ENCODE measurements around the gene PHF24. TPM values are rescaled to one million over a fixed set of nuclear protein-coding genes. Genes with fewer than 3 reads are reported as not detected.

The PHF24 gene
- total and polyA plus RNA-seq, 2 of the 4 experiments (the other 2 are of a cell fraction) = 0.02 TPM; not detected in 1

DNA sequence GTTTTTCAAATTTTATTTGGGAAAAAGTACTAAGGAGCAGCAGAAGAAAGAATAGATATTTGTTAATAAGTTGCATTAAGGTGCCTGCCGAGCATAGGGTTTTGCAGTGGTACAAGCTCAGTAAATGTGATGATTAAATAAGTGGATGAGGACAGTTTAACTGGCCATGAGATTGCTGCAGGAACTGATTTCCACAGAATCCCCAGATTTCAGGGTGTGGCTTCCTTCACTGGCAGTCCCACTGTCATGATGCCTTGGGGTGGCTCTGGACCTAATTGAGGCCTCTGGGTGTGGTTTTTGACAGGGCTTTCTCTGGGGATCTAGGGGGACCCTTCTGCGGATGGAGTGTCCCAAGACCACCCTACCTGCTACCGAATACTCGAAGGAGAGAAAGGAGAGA is 1.4 kb downstream of the PHF24 start:
- Histone ChIP-seq H2AK5ac (ENCODE audit: low read depth, low read length) (no peak overlapping the region), H4K8ac (ENCODE audit: low read depth in 2 of 2, low read length in 2 of 2) (no peak overlapping the region), H3K79me1 (ENCODE audit: low read depth in 1 of 2, low read length in 2 of 2) (no peaks in the 10 kb centered on the region), H3K36me3 (ENCODE audit: control insufficient read depth, insufficient read depth, low read length) (no peaks in the 10 kb centered on the region), H3K4me3 (ENCODE audit: insufficient read depth, low read depth, low read length) (no peak overlapping the region), H2AFZ (replicated peaks; ENCODE audit: low read length, poor library complexity) (no peak overlapping the region), H3K9me1 (ENCODE audit: insufficient read depth, low read length) (no peaks in the 10 kb centered on the region), H2AK9ac (replicated peaks; ENCODE audit: low read depth, low read length, poor library complexity) (no peak overlapping the region), H3K9ac (ENCODE audit: low read depth, low read length) (no peak overlapping the region), H2BK120ac (ENCODE audit: low read depth, low read length) (no peak overlapping the region), H4K91ac (ENCODE audit: insufficient read depth, low read depth, low read length) (no peak overlapping the region), H3K27me3 (ENCODE audit: control insufficient read depth, insufficient read depth, low read length) (peaks cover 57% of the 10 kb centered on the region), H3K23ac (ENCODE audit: low read depth, low read length) (no peak overlapping the region), H3K4me2 (ENCODE audit: low read depth, low read length) (no peak overlapping the region), H3K18ac (ENCODE audit: low read depth, low read length) (no peak overlapping the region), H4K20me1 (ENCODE audit: insufficient read depth, low read length) (no peaks in the 10 kb centered on the region), H3K56ac (ENCODE audit: extremely low read depth, insufficient read depth, low read length) (no peak overlapping the region), H3K9me3 (ENCODE audit: control insufficient read depth, insufficient read depth, low read length) (no peaks in the 10 kb centered on the region), H3K14ac (replicated peaks; ENCODE audit: low read depth, low read length) (no peak overlapping the region), H3K4ac (ENCODE audit: low read depth, low read length) (no peak overlapping the region), H3K27ac (ENCODE audit: insufficient read depth, low read length) (no peak overlapping the region), H2BK5ac (ENCODE audit: low read depth, low read length, poor library complexity, severe bottlenecking) (no peak overlapping the region), H2BK20ac (ENCODE audit: low read depth, low read length) (no peak overlapping the region), H3K4me1 (ENCODE audit: control insufficient read depth, insufficient read depth, low read length) (no peaks in the 10 kb centered on the region), H2BK15ac (ENCODE audit: low read depth, low read length) (no peak overlapping the region), H4K5ac (ENCODE audit: low read depth, low read length) (no peak overlapping the region)
- 100% methylated on average over 1 of the region's 4 CpGs; no CpG with 5 or more reads in 1 of the 2 experiments for WGBS, 2 experiments (ENCODE audit: extremely low coverage in 2 of 2, insufficient read length in 1 of 2)
- ATAC-seq (ENCODE audit: low read depth) = no peak
- in situ Hi-C loops (cut with MboI; ENCODE audit: low sequenced_read_pairs) = no loop called here
- POLR2A ChIA-PET (ENCODE audit: unreplicated experiment) = interaction anchor here (0.6 kb wide), 1 partner anchor 30 kb away, joined by 5 read pairs; the partner anchor contains the start of gene DNAJB5
- TF ChIP-seq BHLHE40 (IDR thresholded peaks at IDR 0.05; ENCODE audit: low read depth, low read length) (no peak), RFX5 (IDR thresholded peaks at IDR 0.05; ENCODE audit: low read depth, low read length) (no peak), RAD21 (IDR thresholded peaks at IDR 0.05; ENCODE audit: low read length) (no peak), RCOR1 (IDR thresholded peaks at IDR 0.05; ENCODE audit: insufficient replicate concordance, low read length) (no peak), MAZ (IDR thresholded peaks at IDR 0.05; ENCODE audit: borderline replicate concordance, low read depth, low read length) (no peak), FOS (IDR thresholded peaks at IDR 0.05; ENCODE audit: low read depth, low read length) (no peak), MAFK (IDR thresholded peaks at IDR 0.05; ENCODE audit: low read depth, low read length) (no peak), MXI1 (IDR thresholded peaks at IDR 0.05; ENCODE audit: borderline replicate concordance, low read depth, low read length) (no peak), NFE2L2 (IDR thresholded peaks at IDR 0.05; ENCODE audit: low read depth, low read length) (no peak), POLR2A (IDR thresholded peaks at IDR 0.05; ENCODE audit: low read depth, low read length) (no peak), SMC3 (IDR thresholded peaks at IDR 0.05; ENCODE audit: low read depth, low read length) (no peak), CEBPB (IDR thresholded peaks at IDR 0.05; ENCODE audit: low read depth, low read length) (no peak), CHD1 (IDR thresholded peaks at IDR 0.05; ENCODE audit: low read depth, low read length) (no peak)
- TF ChIP-seq, protein P1, sequence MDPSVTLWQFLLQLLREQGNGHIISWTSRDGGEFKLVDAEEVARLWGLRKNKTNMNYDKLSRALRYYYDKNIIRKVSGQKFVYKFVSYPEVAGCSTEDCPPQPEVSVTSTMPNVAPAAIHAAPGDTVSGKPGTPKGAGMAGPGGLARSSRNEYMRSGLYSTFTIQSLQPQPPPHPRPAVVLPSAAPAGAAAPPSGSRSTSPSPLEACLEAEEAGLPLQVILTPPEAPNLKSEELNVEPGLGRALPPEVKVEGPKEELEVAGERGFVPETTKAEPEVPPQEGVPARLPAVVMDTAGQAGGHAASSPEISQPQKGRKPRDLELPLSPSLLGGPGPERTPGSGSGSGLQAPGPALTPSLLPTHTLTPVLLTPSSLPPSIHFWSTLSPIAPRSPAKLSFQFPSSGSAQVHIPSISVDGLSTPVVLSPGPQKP (IDR thresholded peaks at IDR 0.05; ENCODE audit: borderline replicate concordance, low read depth, low read length) = no peak
- TF ChIP-seq, protein P2, sequence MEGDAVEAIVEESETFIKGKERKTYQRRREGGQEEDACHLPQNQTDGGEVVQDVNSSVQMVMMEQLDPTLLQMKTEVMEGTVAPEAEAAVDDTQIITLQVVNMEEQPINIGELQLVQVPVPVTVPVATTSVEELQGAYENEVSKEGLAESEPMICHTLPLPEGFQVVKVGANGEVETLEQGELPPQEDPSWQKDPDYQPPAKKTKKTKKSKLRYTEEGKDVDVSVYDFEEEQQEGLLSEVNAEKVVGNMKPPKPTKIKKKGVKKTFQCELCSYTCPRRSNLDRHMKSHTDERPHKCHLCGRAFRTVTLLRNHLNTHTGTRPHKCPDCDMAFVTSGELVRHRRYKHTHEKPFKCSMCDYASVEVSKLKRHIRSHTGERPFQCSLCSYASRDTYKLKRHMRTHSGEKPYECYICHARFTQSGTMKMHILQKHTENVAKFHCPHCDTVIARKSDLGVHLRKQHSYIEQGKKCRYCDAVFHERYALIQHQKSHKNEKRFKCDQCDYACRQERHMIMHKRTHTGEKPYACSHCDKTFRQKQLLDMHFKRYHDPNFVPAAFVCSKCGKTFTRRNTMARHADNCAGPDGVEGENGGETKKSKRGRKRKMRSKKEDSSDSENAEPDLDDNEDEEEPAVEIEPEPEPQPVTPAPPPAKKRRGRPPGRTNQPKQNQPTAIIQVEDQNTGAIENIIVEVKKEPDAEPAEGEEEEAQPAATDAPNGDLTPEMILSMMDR (conservative IDR thresholded peaks at IDR 0.05; ENCODE audit: low read depth, low read length) = no peak
- TF ChIP-seq, protein P3, sequence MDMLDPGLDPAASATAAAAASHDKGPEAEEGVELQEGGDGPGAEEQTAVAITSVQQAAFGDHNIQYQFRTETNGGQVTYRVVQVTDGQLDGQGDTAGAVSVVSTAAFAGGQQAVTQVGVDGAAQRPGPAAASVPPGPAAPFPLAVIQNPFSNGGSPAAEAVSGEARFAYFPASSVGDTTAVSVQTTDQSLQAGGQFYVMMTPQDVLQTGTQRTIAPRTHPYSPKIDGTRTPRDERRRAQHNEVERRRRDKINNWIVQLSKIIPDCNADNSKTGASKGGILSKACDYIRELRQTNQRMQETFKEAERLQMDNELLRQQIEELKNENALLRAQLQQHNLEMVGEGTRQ (IDR thresholded peaks at IDR 0.05; ENCODE audit: low read depth, low read length) = no peak
- dilution Hi-C loops (cut with HindIII; ENCODE audit: low sequenced_read_pairs, unreplicated experiment) = no loop called here
- no TSS peak for BruUV-seq (replicated peaks)
- intact Hi-C loops (cut with micrococcal nuclease) = no loop called here
- CTCF ChIA-PET = no interaction called here
- DNase-seq = no peak
